Breast epithelium (tissue), 4 donors: ENCODE data around the gene CGB7. TPM values are rescaled to one million over a fixed set of nuclear protein-coding genes. Genes with fewer than 3 reads are reported as not detected.
"Not testable (repeated sequence)": the region's sequence is repeated elsewhere in the genome, so short reads cannot be mapped to it uniquely, and the experiment has no call there.

Source experiments
- DNase-seq, 2 donors: peaks; one replicate each; pipeline ENCODE4 v3.0.0-alpha.2; 2019; ENCODE audit warnings: low spot score in 2 of 2
- H3K27ac ChIP-seq, 2 donors: fragments of 200-600 bp; sonication (generic) in 1 of 2; one replicate each; pipeline ENCODE4 v1.5.1; 2016 to 2019; ENCODE audit warnings: mild to moderate bottlenecking in 1 of 2
- H3K27me3 ChIP-seq, 2 donors: fragments of 200-600 bp; sonication (generic) in 1 of 2; one replicate each; pipeline versions ENCODE4 v1.5.1 to v1.6.0; 2017 to 2019; ENCODE audit warnings: control low read depth in 1 of 2, mild to moderate bottlenecking in 1 of 2
- H3K36me3 ChIP-seq: fragments of 200-600 bp; one replicate; pipeline ENCODE4 v1.5.1; 2019
- H3K4me1 ChIP-seq, 2 donors: fragments of 200-600 bp; sonication (generic); one replicate each; pipeline ENCODE4 v1.5.1; 2016 to 2019; ENCODE audit warnings: control low read depth in 1 of 2
- H3K4me3 ChIP-seq, 3 donors: fragments of 200-600 bp; sonication (generic); 1 replicate in 2 of 3; 2 replicates in 1 of 3; pipeline ENCODE4 v1.5.1; 2016 to 2019; ENCODE audit warnings: mild to moderate bottlenecking in 3 of 3, moderate library complexity in 2 of 3
- H3K9me3 ChIP-seq, 2 donors: fragments of 200-600 bp; sonication (generic) in 1 of 2; one replicate each; pipeline ENCODE4 v1.5.1; 2016 to 2019; ENCODE audit warnings: control low read depth in 1 of 2
- CTCF ChIP-seq, 3 donors: fragments of 450-650 bp; IDR thresholded peaks; one replicate each; pipeline ENCODE4 v1.5.1; 2016 to 2017; ENCODE audit warnings: antibody characterized with exemption in 3 of 3, mild to moderate bottlenecking in 3 of 3, moderate library complexity in 3 of 3
- POLR2A ChIP-seq: fragments of 450-650 bp; IDR thresholded peaks from one replicate; pipeline ENCODE4 v1.6.1; 2016; ENCODE audit warnings: antibody characterized with exemption, mild to moderate bottlenecking, moderate library complexity
- POLR2AphosphoS5 ChIP-seq, 3 donors: sonication (generic); formaldehyde crosslinking; IDR thresholded peaks; one replicate each; pipeline ENCODE4 v1.6.1; 2017; ENCODE audit warnings: antibody characterized with exemption in 3 of 3
- intact Hi-C: fragments of 100-400 bp; cut with DNase I; formaldehyde crosslinking; loops from one replicate; pipeline ENCODE4 v1.15.1; 2023; ENCODE audit warnings: low total_unique reads
- total RNA-seq, 3 donors: library from RNA; depleted of rRNA; stranded (reverse); fragments of >200 nt; gene quantifications; one replicate each; pipeline ENCODE4 v1.1.0, GENCODE V29; 2016

CGB7 gene
- total RNA-seq, 3 donors from 2014 or later, result 0.15 to 2.0 TPM; not detected in 1

- Histone ChIP-seq H3K27ac (no peak overlapping the region), H3K9me3 (no peaks in the 10 kb centered on the region), H3K4me3 (no peak overlapping the region), H3K4me1 (no peaks in the 10 kb centered on the region), H3K36me3 (no peaks in the 10 kb centered on the region), H3K27me3 (no peaks in the 10 kb centered on the region)
- TF ChIP-seq POLR2A, result no peak
- no peak for TF ChIP-seq POLR2AphosphoS5 (IDR thresholded peaks at IDR 0.05)
- no peak for TF ChIP-seq CTCF (IDR thresholded peaks at IDR 0.05)
- DNase-seq, result no peak
- intact Hi-C loops, result no loop called here
Observed at GRCh38 chr19:49042177-49042576, 15.4 kb downstream of the CGB7 start.

- H3K4me1 ChIP-seq, H3K27ac ChIP-seq, intact Hi-C loops, DNase-seq, H3K27me3 ChIP-seq, H3K36me3 ChIP-seq, H3K4me3 ChIP-seq, H3K9me3 ChIP-seq: not testable (repeated sequence)
Observed at GRCh38 chr19:49039736-49040135, 17.8 kb downstream of the CGB7 start.

DNA sequence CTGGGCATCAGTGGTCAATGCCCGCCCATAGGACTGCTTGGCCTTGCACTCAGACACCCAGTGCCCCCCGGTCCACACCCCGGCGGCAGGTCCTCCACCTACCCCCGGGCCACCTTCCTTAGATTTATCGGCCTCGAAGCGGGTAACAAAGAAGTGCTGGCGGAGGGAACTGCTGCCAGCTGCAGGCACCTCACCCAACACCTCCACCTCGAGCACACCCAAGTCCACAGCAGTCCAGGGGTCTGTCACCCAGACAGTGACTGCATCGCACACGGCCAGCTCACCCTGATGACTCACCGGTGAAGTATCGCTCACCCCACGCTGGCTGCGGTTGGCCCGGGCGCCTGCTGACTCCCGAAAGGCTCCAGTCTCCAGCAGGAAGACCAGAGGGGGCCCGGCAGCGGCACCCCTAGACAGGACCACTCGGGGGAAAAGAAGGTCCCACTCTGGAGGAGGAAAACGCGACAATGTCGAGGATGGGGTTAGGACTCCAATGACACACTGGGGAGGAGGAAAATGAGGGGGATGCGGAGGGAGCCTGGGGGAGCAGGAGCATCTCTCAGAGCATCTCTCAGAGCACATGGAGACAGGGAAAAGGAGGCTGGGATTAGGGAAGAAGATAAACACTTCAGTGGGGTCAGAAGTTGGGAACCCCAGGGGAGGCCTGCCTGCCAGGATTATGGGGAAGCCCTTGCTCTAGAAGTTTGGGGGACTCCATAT is 18.8 kb downstream of the CGB7 start:
- H3K36me3 ChIP-seq, H3K27ac ChIP-seq, DNase-seq, H3K4me1 ChIP-seq, intact Hi-C loops, H3K27me3 ChIP-seq, H3K9me3 ChIP-seq, H3K4me3 ChIP-seq: not testable (repeated sequence)

DNA sequence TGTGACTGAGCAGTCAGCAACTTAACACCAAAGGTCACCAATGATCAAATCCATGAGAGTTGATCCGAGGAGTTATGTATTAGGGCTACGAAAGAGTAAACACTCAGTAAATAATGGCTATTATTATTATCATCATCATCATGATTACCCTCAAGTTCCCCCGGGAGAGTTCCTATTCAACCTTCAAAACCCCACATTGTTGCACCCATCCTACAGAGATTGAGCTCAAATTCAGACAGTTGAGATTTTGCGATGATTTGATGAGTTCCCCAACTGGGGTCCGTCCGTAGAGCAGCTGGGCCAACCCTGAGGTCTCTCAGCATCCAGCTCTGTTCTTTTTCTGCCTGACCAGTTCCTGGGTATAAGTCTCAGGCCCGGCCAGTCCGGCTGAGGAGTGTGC is 19.4 kb downstream of the CGB7 start:
- not testable (repeated sequence) for H3K27me3 ChIP-seq, H3K36me3 ChIP-seq, H3K27ac ChIP-seq

DNA sequence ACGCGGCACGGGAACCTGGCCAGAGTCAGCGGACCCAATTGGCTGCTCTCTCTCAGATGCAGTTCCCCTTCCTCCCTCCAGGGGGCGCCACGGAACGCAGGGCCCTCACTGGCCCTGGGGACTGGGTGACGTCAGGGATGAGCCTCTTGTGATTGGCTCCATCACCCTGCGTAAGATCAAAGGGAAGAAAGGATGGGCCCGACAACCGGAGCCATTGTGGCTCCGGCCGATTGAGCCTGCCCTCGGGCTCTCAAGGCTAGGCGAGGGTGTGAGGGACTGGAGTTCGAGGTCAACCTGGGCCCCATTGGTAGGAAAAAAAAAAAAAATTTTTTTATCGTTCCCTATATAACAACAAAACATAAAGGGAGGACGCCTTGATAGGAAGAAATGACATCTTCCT is 20.7 kb downstream of the CGB7 start, which contains the start of gene CGB1:
Gene CGB1, minus strand, starts transcription at position 81 of the 400 bp plus-strand sequence. CDS start 184 bp downstream, outside the sequence.
- H3K9me3 ChIP-seq, H3K4me3 ChIP-seq, H3K4me1 ChIP-seq, DNase-seq, H3K27ac ChIP-seq, H3K36me3 ChIP-seq, intact Hi-C loops, H3K27me3 ChIP-seq: not testable (repeated sequence)

More for the DNA sequence above, 19.4 kb downstream of the CGB7 start:
- intact Hi-C loops, H3K4me1 ChIP-seq, H3K9me3 ChIP-seq, H3K4me3 ChIP-seq, DNase-seq: not testable (repeated sequence)

- H3K4me1 ChIP-seq, intact Hi-C loops, H3K27ac ChIP-seq: not testable (repeated sequence)
Observed at GRCh38 chr19:49031642-49032301, 25.8 kb downstream of the CGB7 start, which contains the start of gene CGB2. Gene CGB2 (plus strand): TSS chr19:49031890. CDS start chr19:49032096, 206 bp downstream.

GRCh38 chr19:49030323-49030722 is 27.2 kb downstream of the CGB7 start:
- H3K27ac ChIP-seq, DNase-seq, H3K36me3 ChIP-seq, H3K27me3 ChIP-seq, intact Hi-C loops, H3K4me1 ChIP-seq, H3K9me3 ChIP-seq, H3K4me3 ChIP-seq: not testable (repeated sequence)

More at GRCh38 chr19:49031642-49032301, 25.8 kb downstream of the CGB7 start, which contains the start of gene CGB2:
- H3K36me3 ChIP-seq, H3K27me3 ChIP-seq, H3K9me3 ChIP-seq, H3K4me3 ChIP-seq, DNase-seq: not testable (repeated sequence)

- H3K4me1 ChIP-seq, intact Hi-C loops, H3K27ac ChIP-seq, H3K27me3 ChIP-seq, H3K9me3 ChIP-seq, DNase-seq, H3K36me3 ChIP-seq, H3K4me3 ChIP-seq: not testable (repeated sequence)
Observed at GRCh38 chr19:49029749-49030148, 27.8 kb downstream of the CGB7 start.

DNA sequence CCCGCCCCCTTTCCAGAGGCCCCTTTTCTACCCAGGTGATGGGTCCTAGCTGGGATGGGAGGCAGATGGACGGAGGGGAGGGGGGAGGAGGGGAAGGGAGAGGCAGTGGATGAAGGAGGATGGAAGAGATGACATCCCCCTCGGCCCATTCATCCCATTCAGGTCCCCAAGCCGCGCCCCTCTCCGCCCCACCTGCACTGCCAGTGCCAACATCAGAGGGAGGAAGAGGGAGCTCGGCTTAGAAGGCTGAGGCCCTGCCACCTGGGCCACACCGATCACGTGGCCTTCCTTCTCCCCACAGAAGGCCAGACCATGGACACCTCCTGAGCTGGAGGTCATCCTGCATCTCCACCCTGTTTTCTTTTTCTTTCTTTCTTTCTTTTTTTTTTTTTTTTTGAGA is 28.9 kb downstream of the CGB7 start:
- intact Hi-C loops, H3K27ac ChIP-seq, H3K27me3 ChIP-seq, H3K36me3 ChIP-seq, DNase-seq, H3K4me3 ChIP-seq, H3K4me1 ChIP-seq, H3K9me3 ChIP-seq: not testable (repeated sequence)

- intact Hi-C loops, H3K27ac ChIP-seq, H3K4me3 ChIP-seq, H3K36me3 ChIP-seq, DNase-seq, H3K4me1 ChIP-seq, H3K27me3 ChIP-seq, H3K9me3 ChIP-seq: not testable (repeated sequence)
Observed at GRCh38 chr19:49025599-49025998, 31.9 kb downstream of the CGB7 start.

GRCh38 chr19:49025088-49025487 is 32.5 kb downstream of the CGB7 start:
- intact Hi-C loops, H3K36me3 ChIP-seq, DNase-seq, H3K4me1 ChIP-seq, H3K9me3 ChIP-seq, H3K4me3 ChIP-seq, H3K27ac ChIP-seq, H3K27me3 ChIP-seq: not testable (repeated sequence)

GRCh38 chr19:49024233-49024632 is 33.3 kb downstream of the CGB7 start, which contains the start of gene CGB3:
Gene CGB3 (minus strand): TSS chr19:49024333. CDS start chr19:49023971, 362 bp downstream.
- H3K4me1 ChIP-seq, intact Hi-C loops, H3K9me3 ChIP-seq, DNase-seq, H3K36me3 ChIP-seq, H3K4me3 ChIP-seq, H3K27me3 ChIP-seq, H3K27ac ChIP-seq: not testable (repeated sequence)
